IPS-18c (cell line): ENCODE results near the gene GPR26.

ENCODE experiments used
- H3K4me3 ChIP-seq: 2 replicates; pipeline ENCODE4 v1.7.0; 2013; ENCODE audit warnings: low read depth, mild to moderate bottlenecking, low read length, moderate library complexity; ENCODE audit not compliant: insufficient read depth
- H3K9me3 ChIP-seq: one replicate; pipeline ENCODE4 v1.6.1; 2013; ENCODE audit warnings: mild to moderate bottlenecking, low read length, moderate library complexity; ENCODE audit not compliant: control insufficient read depth, insufficient read depth

GPR26 gene, protein sequence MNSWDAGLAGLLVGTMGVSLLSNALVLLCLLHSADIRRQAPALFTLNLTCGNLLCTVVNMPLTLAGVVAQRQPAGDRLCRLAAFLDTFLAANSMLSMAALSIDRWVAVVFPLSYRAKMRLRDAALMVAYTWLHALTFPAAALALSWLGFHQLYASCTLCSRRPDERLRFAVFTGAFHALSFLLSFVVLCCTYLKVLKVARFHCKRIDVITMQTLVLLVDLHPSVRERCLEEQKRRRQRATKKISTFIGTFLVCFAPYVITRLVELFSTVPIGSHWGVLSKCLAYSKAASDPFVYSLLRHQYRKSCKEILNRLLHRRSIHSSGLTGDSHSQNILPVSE

GRCh38 chr10:123666318-123667236 lies at the start of gene GPR26:
GPR26 (plus strand) TSS chr10:123666355; CDS start chr10:123666408, 53 bp downstream.
- peaks cover 3% of the 10 kb centered on the region for H3K9me3 ChIP-seq
- peak within 1 kb of the TSS; percentile 35; the same call in 1 of the 2 replicates for H3K4me3 ChIP-seq

- H3K9me3 ChIP-seq = no peaks in the 10 kb centered on the region
- H3K4me3 ChIP-seq = no peak overlapping the region
Measured at GRCh38 chr10:123618224-123618623, 47.9 kb upstream of the GPR26 start.

GRCh38 chr10:123619067-123619855 lies 46.9 kb upstream of the GPR26 start:
- Histone ChIP-seq H3K9me3 (no peaks in the 10 kb centered on the region), H3K4me3 (no peak overlapping the region)

GRCh38 chr10:123620621-123621020 lies 45.5 kb upstream of the GPR26 start:
- Histone ChIP-seq H3K4me3 (no peak overlapping the region), H3K9me3 (no peaks in the 10 kb centered on the region)

DNA sequence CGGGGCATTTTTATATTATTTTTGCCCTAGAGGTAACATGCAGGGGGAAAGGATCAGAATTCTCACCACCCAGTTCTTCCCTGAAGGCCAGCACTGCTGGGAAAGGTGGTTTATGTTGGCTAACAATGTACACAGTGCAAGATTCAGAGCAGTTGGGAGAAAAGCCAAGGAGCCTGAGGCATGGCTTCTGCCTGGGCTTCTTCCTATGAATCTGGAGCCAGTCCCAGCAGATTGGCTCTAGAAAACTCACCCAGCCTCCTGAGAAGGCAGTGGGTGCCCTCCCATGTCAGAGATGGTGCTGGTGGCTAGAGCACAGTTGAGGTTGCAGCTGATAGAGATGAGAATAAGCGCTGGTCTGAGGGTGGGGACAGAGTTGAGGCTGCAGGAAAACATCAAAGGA lies 44.7 kb upstream of the GPR26 start:
- no peaks in the 10 kb centered on the region for H3K9me3 ChIP-seq
- no peak overlapping the region for H3K4me3 ChIP-seq

DNA sequence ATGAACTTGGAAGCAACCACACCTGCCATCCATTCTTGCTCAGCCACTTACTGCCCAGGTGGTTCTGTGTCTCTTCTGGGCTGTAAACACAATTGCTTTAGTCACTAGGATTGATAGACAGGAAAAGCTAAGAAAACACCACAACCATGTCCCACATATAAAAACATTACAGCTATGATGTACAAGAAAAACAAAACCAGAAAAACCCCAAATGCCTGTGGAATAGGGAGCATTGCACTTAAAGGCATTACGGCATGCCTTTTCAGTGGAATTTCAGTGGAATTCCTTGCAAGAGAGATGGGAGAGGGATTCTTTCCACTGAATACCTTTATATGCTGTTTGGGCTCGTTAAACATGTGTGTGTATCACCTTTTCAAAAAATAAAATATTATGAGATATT lies 44.2 kb upstream of the GPR26 start:
- Histone ChIP-seq H3K9me3 (no peaks in the 10 kb centered on the region), H3K4me3 (no peak overlapping the region)

GRCh38 chr10:123622381-123622780 lies 43.8 kb upstream of the GPR26 start:
- H3K9me3 ChIP-seq = no peaks in the 10 kb centered on the region
- no peak overlapping the region for H3K4me3 ChIP-seq

DNA sequence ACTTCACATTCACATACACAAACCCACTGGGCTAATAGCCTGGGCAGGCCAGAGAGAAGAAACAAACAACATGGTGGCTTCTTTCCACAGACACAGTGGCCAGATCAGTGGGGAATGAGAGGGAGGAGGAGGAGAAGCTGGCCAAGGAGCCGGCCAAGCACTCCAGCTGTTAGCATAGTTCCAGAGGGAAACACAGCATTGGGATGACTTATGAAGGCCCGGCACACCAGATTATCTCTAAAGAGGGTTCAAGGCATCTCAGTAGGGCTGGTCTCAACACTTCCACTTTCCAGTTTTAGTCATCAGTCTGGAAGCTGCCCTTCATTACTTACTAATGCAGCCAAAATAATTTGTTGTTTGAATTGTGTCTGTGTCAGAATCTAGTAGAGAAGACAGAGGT lies 42.1 kb upstream of the GPR26 start:
- H3K4me3 ChIP-seq = no peak overlapping the region
- H3K9me3 ChIP-seq = no peaks in the 10 kb centered on the region

DNA sequence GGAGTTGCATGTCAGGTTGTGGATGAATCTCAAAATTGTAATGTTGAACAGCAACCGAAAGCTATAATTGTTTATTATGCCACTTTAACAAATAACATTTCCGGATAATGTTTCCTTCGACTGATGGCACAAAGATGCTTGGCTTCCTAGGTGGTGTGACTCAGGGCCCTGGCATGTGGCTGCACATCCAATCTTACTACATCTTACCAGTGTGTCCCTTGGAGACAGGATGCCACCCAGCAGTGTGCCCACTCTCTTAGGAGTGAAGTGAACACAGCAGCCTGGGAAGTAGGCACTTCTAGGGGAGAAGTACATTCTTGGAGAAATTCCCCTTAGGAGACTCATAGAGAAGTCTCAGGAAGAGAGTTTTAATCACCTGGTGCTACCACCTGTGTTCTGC lies 33.0 kb upstream of the GPR26 start:
- Histone ChIP-seq H3K4me3 (no peak overlapping the region), H3K9me3 (no peaks in the 10 kb centered on the region)

GRCh38 chr10:123633636-123634035 lies 32.5 kb upstream of the GPR26 start:
- Histone ChIP-seq H3K9me3 (no peaks in the 10 kb centered on the region), H3K4me3 (no peak overlapping the region)

DNA sequence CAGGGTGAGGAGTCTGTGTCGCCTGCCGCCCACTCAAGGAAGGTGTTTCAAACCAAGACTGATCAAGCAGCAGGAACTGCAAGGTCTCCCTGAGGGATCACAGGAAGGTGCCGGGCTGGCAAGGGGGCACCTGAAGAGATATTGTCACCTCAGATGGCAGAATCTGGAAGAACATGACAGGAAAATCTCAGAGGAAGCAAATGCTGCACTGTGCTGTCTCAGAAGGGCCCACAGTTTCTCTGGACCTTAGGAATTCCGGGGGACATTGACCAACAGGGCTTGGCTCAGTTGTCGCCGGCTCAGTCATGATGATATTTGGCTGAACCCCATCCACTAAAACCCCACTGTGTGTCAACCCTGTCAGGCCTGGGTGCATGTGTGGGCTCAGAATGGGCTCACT lies 31.9 kb upstream of the GPR26 start:
- Histone ChIP-seq H3K9me3 (no peaks in the 10 kb centered on the region), H3K4me3 (no peak overlapping the region)

GRCh38 chr10:123635131-123635530 lies 31.0 kb upstream of the GPR26 start:
- H3K9me3 ChIP-seq = no peaks in the 10 kb centered on the region
- H3K4me3 ChIP-seq = no peak overlapping the region

DNA sequence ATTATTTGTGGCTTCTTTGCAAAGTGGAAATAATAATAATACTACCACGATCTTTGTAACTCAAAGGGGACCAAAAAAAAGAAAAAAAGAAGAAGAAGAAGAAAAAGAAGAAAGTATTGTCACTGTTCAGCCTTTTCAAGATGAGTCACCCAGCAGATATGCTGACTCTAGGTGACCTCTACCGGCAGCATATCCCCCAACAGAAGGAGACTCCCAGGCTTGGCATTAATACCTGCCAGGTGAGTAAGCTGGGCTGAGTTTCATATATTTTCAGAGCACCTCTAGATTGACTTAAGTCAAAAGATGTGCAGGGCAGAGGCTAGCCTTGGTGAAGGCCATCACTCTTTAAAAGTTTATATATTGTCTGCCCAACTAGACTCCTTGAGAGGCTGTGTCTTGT lies 30.4 kb upstream of the GPR26 start:
- Histone ChIP-seq H3K9me3 (no peaks in the 10 kb centered on the region), H3K4me3 (no peak overlapping the region)

DNA sequence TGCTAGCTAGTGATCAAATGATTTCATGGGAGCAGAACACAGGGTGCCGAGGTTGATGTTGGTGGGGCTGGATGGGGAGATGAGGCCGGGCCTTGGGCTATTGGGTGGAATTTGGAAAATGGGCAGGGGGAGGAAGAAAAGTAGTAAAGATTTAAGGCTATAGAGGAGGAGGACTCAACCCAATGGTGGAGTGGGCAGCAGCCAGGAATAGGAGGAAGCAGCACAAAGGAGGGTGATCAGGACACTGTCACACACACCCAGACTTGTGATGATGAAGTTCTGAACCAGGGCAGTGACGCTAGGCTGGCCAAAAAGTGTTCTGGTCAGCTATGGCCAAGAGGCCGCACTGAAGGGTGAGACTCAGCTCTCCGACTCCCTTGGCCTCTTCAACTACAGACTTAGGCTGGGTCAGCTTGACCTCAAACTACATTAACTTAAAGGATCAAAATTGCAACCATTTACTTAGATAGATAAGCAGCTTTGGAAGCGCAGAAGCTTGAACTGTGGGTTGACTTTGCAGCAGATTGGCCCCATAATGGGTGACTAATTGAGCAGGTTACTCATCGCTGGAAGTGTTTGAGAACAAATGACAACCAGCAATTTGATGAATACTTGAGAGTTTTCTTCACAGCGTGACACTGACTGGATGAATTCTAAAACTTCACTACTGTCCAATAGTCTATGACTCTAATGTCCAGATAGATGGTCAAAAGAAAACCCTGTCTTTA lies 29.4 kb upstream of the GPR26 start:
- H3K9me3 ChIP-seq = no peaks in the 10 kb centered on the region
- no peak overlapping the region for H3K4me3 ChIP-seq

DNA sequence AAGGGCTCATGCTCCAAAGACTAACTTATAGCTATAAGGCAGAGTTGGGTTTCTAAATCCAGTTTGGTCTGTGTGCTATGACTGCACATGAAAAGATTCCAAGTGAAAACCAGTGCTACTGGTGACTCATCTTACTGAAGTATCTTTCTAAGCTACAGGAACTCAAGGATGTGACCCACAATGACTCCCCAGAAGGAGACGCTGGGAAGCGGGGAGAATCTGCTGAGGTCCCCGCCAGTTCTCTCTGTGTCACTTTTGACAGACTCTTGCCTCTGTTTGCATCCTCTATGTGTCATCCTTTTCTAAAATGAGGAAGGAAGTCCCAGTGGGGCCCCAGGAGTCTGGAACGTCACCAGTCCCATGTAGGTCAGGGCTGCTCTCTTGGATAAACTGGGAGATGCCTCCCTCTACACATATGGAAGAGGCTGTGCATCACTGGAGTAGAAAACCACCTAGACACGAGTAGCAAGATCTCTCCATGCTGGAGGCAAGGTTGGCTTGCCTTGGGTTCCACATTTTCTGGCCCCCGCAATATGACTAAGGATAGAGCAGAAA lies 28.8 kb upstream of the GPR26 start:
- Histone ChIP-seq H3K4me3 (no peak overlapping the region), H3K9me3 (no peaks in the 10 kb centered on the region)

DNA sequence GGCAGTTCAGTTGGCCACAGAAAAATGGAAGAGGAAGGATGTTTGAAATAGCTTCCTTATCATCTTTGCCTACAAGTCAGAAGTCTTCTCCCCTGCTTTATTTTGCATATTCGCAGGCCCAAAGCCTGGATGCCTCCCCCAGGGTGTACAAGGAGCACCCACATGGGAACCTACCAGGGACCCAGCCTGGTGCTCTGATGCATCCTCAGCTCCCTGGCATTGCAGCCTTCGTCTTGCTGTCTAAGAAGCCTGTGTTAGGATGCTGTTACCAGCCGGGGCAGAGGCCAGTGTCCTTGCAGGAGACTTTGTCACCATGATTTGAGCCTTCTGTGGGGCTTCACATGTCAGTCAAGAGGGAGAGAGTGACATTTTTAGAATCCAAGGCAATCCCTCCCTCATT lies 27.0 kb upstream of the GPR26 start:
- H3K9me3 ChIP-seq = no peaks in the 10 kb centered on the region
- H3K4me3 ChIP-seq = no peak overlapping the region
